DMS 273 (cell line): ENCODE data around the gene HES2.
"Not testable (repeated sequence)": the region's sequence is repeated elsewhere in the genome, so short reads cannot be mapped to it uniquely, and the experiment has no call there.

Experiments used
- DNase-seq: peaks from one replicate; lab custom pipeline; 2025; ENCODE audit not compliant: unreplicated experiment; lab: John Stamatoyannopoulos, UW

Gene HES2

GRCh38 chr1:6437012-6437700 lies 17.4 kb upstream of the HES2 start:
- DNase-seq: peak; percentile 96

GRCh38 chr1:6436277-6436676 lies 16.6 kb upstream of the HES2 start:
- not testable (repeated sequence) for DNase-seq

GRCh38 chr1:6435547-6435946 lies 15.8 kb upstream of the HES2 start:
- no peak for DNase-seq

DNA sequence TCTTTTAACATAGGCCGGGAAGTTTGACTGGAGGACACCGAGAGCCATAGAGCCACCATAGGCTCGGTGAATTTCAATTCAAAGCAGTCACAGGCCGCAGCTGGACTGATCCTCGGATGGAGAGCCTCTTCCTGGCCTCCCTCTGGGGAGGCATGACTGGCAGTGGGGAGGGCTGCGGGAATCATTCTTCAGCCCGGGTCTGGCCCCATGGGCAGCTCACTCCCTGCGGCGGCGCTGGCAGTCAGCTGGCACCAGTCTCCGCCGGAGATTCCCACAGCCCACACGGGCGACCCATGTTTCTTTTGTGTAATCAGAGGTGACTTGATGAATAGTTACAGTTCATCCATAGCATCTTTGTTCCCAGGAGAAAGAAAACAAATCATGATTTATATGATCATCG lies 15.4 kb upstream of the HES2 start:
- no peak for DNase-seq

DNA sequence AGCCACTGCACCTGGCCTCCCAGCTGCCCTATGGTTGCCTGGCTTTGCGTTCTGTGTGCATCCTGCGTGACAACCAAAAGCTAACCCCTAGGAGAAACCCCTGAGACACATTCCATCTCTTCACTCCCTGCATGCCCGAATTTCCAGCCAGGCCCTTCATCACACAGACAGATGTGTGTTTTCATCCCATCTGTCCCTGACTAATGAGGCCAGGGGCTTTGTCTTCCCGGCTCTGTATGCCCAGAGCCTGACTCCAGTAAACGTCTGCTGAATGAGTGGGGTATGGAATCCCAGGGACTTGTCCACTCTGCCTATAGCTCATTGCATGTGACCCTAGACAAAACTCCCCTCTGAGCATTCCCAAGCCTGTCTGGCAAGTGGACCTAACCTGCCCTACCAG lies 14.5 kb upstream of the HES2 start:
- peak; percentile 81 for DNase-seq

GRCh38 chr1:6431645-6432579 lies 12.2 kb upstream of the HES2 start:
- not testable (repeated sequence) for DNase-seq

DNA sequence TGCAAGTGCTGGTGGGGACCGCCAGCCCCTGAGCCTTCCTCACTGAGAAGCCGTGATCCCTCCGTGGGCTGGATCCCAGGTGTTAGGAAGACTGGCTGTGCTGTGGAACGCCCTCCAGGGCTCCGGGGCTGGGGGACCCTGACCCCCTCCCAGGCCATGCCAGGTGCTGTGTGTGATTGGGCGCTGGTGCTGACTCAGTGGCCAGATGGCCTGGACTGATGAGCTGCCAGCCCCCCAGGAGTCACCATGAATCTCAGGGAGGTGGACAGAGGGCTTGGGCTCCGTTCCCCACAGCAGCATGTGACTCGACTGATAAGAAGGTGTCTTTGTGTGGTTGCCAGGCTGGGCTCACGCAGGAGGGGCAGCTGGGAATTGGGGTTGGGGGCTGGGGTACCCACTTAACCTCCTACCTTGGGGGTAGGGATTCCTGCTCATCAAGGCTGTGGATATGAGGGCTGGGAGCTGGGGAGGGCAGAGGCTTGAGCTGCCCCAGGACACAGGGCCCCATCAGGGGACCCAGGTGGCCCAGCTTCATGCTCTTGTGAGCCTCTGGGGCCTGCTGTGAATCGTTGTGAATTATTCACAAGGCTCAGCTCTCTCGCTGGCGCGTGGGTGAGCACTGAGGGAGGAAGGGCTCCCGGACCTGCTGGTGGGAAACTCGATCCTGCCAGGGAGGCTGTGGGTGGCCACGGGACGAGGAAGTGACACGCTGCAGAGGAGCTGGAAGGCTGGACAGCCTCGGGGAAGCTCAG lies 10.1 kb upstream of the HES2 start:
- peak; percentile 41 for DNase-seq

- not testable (repeated sequence) for DNase-seq
These were observed 8.7 kb upstream of the HES2 start for GRCh38 chr1:6428453-6428852.

- DNase-seq: peak; percentile 52
These were observed 8.0 kb upstream of the HES2 start for GRCh38 chr1:6427441-6428390.

DNA sequence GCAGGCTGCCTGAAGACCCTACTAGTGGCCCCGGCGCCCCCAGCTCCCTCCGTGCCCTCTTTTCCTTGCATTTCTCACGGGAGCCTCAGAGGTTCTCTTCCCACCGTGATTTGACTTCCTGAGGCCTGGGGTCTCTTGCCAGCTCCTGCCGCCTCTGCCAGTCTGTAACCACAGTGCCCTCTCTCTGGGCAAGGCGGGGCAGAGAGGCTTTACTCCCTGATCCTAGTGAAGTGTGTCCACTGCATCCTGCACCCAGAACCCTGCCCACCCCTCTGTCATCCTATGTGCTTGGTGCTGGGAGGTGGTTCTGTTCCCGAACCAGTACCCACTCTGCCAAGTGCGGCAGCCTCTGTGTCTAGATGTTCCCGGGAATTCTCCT lies 7.2 kb upstream of the HES2 start:
- DNase-seq: no peak

- DNase-seq: no peak
These were observed 6.7 kb upstream of the HES2 start for GRCh38 chr1:6426277-6426971.

DNA sequence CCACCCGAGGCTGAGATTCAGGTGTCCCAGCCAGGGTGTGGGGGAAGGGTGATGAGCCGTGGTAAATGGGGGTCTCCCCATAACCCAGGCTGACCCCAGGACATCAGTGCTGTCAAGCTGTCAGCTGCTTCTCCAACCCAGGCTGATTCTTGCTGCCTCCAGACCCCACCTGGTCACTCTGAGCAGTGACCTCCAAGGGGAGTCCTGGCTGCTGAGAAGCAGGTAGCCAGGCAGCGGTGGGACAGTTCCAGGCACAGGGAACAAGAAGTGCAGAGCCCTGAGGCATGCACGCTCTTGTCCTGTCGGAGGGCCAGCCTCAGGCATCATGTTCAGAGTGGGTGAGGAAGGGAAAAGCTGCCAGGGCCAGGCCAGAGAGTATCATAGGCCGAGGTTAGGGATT lies 5.9 kb upstream of the HES2 start:
- no peak for DNase-seq

GRCh38 chr1:6424619-6425593 lies 5.2 kb upstream of the HES2 start, which contains the start of gene ESPN:
TSS of gene ESPN (plus strand) at chr1:6424776. CDS start at chr1:6424956, 180 bp downstream.
- peak; percentile 60 for DNase-seq

DNA sequence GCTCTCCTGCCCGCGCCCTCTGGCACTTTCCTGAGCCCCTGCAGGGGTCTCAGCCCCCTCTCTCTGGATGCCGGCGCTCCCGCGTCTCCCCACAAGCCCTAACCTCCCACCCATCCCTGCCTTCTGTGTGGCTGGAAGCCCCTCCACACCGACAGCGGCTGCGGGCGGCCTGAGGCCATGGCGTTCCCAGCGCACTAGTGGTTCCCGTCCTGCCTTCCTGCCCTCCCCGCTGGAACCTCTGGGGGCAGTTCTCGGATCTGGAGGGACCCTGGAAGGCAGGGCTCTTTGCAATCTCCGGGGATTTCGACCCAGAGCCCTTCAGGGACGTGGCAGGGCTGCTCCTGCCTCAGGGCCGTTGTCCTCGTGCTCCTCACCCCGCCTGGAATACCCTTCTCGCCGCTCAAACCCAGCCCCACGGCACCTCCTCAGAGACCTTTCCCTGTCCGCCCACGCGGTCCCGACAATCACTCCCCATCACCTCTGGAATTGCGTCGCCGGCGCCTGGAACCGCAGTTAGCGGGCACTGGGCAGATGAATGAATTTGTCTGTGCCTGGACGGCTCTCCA lies 4.4 kb upstream of the HES2 start:
- DNase-seq: peak; percentile 58

GRCh38 chr1:6423321-6423999 lies 3.7 kb upstream of the HES2 start:
- DNase-seq: peak; percentile 78

GRCh38 chr1:6421266-6421665 lies 1.5 kb upstream of the HES2 start:
- DNase-seq: no peak

DNA sequence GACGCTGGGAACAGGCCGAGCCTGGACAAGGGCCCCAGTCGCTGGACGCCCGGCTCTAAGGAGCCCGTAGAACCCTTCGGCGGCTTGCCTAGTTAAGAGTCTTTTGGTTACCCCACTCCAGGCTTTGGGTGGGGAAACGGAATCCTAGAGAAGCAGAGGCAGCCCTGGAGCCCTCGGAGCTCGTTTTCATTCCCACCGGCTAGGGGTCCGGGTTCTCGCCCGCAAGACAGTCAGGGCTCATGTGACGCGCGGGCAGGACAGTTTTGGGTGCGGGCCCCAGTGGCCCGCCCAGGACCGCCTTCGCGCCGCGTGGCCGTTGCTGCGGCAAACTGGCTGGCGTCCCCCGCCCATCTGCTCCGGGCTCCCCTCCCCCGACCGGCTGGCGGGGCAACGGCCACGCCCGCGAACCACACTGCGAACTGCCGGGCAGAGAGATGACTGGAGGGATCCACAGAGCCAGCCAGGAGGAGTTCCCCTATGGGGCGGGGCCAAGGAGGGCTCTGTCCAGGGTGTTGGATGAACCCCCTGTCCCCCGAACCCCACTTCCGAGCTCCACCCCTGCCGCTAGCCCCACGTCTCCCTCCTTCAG lies 829 bp upstream of the HES2 start:
- DNase-seq: peak; percentile 70
